Fibroblast of skin of right biceps (primary cell): Measurements from ENCODE around the gene LIPA.
"Not testable (repeated sequence)": the region's sequence is repeated elsewhere in the genome, so short reads cannot be mapped to it uniquely, and the experiment has no call there.

Experiments used
- DNase-seq: peaks from one replicate; pipeline ENCODE4 v3.0.0-alpha.2; 2013

LIPA gene

DNA sequence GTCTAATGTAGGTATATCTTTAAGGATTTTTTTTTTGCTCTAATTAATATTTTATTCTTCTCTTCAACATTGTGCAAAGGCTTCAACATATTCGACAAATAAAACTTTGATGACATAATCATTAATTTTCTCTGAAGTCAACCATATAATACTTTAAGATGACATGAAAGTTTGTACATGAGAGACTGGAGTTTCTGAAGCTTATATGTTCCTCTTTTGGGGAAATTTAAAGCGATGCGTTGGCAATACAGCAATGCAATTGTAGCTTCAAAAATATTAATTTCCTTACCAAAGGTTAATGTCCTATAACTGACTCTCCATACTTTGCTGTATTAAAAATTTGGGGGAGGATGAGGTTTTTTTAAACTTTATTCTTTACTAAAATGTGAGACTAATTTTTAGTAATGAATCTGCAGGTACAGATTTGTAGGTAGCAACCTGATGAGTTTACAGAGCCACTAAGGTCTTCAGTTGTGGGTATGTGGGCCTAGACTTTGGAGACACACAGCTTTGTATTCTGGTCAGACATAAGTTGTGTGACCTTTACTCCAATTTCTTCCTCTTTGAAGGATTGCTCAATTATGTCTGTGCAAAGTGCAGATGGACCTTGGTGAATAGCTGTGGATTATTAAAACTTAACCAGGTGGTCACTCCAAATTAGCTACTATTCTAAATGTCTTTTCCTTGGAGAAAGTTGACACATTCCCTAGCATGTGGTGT lies 18.0 kb upstream of the LIPA start:
- no peak for DNase-seq

DNA sequence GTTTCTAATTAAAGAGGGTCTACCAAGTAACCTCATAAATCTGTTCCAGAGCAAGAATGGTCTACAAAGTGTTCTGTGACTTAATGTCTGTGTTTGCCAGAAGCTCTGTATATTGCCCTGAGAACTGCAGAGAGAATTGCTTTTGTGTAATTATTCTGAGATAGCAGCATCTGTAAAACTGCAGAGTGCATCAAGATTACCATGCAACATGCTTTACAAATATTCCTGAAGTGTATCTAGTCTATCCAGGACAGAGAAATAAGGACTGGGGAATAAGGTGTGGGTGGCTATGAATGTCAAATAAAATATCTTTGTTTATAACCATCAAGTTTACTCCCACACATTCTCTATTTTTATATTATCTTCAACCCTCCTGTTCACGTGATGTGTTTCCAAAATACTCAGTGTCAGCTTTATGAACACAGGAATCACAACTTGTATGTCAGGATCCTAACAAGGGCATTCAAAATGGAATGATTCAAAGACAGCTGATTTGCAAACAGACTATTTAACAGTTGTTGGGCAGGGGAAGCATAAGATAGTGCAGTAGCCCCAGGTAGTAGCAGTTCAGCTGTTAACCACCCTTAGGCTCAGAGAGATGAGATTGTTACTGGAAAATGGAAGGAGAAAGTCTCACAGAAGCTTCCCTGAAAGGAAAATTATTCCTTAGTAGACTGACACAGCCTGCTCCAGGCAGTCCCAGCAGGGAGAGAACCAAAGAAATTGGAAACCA lies 15.3 kb upstream of the LIPA start:
- no peak for DNase-seq

DNA sequence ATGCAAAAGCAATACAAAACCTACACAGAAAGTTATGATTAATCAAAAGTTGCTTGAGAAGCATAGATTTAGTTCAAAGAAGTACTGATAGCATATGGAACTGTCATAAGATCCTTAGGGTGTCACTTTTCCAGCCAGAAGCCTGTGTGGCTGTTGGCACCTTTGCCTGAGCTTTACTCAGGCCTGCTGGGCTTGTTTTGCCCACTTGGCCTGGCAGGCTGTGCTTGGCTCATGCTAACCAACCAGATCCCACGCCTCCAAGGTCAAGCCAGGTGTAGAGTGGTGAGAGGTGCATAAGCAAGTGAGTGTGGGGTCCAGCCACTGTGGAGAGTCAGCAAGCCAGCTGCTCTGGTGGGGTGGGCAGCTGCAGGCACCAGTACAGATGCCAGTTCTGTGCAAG lies 12.0 kb upstream of the LIPA start:
- no peak for DNase-seq

DNA sequence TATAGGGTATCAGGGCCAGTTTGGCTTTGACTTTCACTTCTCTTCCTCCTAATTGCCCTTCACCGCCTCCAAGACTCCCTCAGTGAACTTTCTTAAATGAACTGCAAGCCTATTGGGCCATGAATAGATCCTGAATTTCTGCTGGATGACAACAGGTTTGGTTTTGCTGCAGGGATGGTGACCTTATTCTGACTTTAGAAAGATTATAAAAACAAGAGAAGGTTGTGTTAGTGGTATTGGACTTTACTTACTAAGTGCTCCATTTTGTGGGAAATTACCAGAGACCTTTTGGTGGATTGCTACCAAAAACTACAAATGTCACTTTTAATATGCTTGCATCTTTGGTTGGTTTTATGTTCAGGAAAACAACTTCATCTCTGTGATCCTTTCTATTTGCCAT lies 11.5 kb upstream of the LIPA start:
- no peak for DNase-seq

DNA sequence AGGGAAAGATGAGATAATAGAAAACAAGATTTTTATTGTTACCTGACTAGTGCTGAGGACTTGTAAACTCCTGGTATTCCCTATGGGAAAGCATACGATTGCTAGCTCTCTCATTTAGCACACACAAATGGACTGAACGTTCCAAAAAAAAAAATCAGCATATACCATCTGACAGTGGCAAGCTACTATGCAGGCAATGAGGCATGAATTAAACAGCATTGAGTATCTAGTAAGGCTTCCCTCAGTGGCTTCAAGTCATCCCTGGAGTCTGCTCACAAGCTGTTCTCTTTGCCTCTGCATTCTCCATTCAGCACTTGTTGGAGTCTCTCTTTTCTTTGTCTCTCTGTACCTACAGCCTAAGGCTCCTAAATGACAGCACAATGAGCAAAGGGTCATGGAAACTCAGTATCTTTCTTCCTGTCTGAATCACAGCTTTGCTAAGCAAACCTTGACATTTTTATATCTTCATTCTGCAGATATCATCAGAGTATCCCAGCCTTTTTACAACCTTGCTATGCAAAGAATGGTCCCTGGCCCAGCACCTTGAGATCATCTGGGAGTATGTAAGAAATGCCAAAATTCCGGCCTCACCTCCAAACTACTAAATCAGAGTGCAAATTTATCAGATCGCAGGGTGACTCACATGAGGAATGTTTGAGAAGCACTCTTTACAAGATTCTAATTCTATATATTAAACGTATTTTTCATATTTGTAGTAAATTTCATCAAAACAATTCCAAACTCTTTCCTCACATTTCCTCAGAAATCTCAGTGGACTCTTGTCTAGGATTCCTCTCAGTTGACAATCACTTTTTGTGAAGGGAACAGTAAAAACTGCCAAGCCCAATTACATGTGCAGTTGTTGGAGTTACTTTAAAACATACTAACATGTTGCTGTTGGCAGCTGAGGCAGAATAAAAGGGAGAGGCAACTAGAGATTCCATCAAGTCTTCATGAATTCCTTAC lies 10.8 kb upstream of the LIPA start:
- DNase-seq: peak; percentile 91

DNA sequence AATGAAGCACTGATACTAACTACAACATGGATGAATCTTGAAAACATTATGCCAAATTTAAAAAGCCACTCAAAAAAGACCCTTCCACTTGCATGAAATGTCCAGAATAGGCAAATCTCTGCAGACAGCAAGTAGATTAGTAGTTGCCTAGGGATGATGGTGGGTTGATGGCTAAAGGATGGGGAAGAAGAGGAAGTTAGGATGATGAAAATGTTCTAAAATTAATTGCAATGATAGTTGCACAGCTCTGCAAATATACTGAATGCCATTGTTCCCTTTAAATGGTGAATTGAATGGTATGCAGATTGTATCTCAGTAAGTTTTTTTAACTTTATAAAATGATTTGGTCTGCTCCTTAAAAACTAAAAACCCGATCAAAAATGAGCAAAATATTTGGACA lies 7.3 kb upstream of the LIPA start:
- DNase-seq: no peak

DNA sequence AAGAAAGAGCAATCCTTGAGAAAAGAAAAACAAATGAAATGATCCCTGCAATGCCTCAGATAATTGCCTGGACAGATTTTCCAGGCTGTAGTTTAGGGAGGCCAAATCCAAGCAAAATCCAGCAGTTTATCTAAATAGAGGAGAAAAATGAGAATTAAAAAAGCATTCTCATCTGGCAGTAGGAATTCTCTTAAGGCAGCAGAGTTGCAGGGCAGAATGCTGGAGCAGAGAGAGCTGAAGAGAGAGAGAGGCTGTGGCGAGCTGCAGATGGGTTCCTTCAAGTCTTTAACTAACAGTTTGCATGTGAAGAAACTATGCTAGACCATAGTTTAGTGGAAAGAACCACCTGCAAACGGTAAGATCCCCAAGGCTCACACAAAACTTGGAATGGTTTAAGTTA lies 6.0 kb upstream of the LIPA start:
- DNase-seq: no peak

DNA sequence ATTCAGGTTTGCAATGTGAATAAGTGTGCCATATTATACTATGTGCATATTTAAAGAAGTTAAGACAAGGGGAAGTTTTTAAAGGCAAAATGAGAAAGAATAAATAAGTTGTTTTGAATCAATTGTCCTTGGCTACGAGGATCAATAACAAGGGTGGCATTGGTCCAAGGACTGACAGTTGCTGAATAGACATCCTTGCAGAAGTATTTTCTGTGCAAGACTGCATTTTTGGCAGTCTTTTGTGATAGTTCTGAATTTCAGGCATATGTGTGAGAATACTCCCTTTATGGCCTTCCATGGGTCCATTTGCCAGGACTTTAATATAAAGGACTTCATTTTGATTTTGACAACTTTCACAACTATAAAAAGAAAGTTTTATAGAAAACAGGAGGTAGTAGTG lies 5.4 kb upstream of the LIPA start:
- no peak for DNase-seq

DNA sequence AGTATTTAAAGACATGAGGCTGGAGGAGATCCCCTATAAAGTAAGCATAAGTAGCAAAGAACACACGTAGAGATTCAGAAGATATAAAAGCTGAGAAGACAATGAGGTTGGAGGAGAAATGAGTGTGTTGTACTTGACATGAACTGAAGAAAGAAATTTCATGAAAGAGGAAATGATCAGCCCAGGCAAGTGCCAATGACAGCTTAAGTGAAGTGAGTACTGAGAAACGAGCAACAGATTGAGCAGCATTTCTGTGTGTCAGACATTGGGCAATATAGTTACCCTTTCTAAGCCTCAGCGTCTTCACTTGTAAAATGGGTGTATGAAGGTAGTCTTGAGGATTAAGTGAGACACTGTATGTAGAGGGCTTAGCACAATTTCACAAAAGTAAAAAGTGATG lies 4.8 kb upstream of the LIPA start:
- DNase-seq: no peak

DNA sequence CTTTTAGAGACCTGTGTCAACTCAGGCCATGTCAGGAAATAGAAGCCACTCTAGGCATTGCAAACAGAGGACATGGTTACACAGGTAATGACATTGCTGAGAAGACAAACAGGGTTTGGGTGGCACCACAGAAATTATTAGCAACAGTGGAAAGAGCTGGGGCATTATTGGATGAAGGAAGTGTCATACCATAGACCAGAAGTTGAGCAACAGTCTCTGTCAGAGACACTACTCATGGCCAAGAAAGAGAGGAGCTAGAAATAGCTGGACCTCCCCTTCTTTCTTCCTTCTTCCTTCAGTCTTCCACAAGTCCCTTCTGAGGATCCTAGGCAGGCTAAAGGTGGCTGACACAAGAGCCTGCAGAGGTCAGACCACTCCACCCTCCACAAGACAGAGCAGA lies 4.2 kb upstream of the LIPA start:
- no peak for DNase-seq

DNA sequence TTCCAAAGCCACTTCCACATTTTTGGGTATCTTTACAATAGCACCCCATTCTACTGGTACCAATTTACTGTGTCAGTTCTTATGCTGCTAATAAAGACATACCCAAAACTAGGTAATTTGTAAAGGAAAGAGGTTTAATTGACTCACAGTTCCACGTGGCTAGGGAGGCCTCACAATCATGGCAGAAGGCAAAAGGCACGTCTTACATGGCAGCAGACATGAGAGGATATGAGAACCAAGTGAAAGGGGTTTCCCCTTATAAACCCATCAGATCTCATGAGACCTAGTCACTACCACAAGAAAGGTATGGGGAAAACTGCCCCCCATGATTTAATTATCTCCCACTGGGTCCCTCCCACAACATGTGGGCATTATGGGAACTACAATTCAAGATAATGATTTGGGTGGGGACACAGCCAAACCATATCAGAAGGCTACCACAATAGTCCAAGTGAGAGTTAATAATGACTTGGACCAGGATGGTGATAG lies 3.6 kb upstream of the LIPA start:
- not testable (repeated sequence) for DNase-seq

DNA sequence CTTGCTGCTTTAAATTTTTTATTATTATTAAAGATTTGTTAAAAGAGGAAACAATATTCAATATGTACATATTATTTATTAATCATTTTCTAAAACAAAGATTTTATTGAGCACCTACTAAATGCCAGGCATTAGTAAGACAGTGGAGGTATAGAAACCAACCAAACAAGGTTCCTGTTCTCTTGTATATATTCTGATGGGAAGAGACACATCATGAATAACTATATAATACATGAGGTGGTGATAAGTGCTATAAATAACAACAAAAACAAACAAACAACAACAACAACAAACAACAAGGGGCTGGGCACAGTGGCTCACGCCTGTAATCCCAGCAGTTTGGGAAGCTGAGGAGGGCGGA lies 630 bp upstream of the LIPA start:
- no peak for DNase-seq

DNA sequence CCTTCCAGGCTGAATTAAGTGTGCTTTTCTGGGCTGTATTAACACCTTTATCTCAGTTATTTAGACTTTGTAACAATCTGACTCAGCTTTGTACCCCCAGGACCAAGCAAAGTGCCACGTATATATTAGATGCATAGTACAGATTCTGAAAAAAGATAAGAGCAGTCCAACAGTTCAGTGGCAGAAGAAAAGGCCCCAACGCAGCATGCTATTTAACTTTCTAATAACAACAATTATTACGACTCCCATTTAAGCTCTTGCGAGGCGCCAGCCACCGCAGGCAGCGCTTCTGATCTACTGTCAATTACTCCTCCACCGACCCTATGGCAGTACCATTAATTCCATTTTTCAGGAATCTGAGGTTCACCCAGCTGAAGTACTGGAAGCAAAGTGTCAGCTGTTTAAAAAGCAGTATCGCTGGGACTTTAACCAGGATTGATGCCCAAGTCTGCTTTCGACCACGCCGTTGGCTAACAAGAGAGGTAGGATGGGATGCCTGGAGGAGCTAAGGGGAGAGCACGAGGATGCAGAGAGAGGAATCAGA lies 638 bp downstream of the LIPA start:
- no peak for DNase-seq

DNA sequence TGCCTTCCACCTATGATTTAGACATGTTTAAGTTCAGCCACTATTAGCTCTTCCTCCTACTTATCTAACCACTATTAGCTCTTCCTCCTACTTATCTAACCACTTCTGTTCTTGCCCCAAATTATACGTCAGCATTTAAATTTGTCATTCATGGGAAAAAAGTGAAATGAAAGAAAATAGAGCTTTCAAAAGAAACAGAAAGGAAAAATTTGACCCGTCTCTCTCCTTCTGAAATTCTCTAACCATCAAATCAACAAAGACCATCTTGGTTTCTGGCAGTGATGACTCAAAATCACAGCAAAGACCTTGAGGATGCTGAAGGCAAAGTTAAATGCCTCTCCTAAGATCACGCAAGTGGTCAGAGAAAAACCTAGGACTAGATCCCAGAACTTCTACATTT lies 2.6 kb downstream of the LIPA start:
- DNase-seq: no peak

DNA sequence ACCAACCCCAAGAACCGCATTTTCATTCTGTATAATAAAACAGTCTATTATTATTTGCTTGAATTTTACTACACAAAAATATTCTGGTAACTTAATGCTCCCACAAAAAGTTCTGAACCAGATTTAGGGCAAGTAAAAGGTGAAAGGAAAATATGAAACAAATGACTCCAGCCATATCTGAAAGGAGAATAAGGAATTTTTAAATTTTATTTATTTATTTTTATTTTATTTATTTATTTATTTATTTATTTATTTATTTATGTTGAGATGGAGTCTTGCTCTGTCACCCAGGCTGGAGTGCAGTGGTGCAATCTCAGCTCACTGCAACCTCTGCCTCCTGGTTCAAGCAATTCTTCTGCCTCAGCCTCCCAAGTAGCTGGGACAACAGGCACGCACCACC lies 4.0 kb downstream of the LIPA start:
- not testable (repeated sequence) for DNase-seq

DNA sequence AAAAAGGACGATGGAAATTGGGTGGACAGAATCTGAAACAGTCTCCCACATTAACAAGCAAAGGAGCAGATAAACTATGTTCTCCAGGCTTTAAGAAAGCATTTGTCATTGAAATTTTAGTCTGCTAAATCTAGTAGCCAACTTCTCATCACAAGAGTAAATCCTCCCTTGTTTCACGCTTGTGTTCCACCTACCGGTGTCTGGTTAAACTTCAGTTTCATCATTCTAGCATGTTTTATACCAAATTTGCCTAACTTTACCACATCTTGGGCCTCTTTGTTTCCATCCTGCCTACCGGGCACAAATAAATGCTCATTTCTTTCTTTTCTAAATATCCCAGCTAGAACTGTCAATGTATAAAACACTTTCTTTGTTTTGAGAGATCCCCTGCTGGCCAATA lies 5.8 kb downstream of the LIPA start:
- no peak for DNase-seq

DNA sequence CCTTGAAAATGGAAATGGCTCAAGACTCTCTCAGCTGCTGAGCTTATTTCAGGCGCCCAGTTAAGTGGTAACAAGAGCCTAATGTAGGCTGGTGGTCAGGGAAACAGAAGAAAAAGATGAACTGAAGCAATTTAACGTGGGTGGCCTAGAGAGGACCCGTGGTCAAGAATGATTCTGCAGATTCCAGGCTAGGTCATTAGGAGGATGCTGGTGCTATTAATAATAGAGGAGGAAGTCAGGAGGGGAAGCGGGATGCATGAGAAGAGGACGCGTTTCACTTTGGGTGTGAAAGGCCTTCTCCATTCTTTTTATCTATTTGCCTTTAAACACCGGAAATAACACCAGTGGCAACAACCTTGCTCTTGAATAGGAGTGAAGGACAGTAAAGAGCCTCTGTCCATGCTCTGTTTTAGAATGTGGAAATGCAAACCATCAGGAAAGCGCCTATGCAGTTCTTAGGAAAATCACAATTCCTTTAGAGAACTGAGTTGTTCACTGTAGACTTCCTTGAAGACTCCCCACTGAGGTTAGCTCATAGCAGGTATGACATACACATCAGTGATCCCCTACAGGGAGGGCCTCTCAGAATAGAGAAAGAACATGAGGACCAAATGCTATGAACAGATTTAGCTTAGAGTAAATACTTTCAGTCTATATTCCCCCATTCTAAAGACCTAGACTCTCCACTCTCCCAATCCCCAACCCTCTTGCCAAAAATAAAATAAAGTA lies 8.6 kb downstream of the LIPA start:
- DNase-seq: no peak

DNA sequence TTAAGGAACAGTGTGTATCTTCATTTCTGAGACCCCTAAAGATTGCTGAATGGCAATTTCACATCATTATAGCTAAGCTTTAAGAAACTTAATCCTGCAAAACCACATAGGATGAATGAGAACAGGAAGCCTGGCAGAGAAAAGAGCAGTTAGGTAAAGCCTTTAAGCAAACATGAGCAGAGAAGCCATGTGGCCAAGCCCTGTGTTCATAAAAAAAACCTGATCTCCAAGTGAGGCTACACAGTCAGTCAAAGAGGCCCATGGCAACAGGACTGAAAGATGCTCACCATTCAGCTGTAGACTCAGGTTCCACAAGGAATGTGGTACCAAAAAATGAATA lies 9.3 kb downstream of the LIPA start:
- DNase-seq: no peak

DNA sequence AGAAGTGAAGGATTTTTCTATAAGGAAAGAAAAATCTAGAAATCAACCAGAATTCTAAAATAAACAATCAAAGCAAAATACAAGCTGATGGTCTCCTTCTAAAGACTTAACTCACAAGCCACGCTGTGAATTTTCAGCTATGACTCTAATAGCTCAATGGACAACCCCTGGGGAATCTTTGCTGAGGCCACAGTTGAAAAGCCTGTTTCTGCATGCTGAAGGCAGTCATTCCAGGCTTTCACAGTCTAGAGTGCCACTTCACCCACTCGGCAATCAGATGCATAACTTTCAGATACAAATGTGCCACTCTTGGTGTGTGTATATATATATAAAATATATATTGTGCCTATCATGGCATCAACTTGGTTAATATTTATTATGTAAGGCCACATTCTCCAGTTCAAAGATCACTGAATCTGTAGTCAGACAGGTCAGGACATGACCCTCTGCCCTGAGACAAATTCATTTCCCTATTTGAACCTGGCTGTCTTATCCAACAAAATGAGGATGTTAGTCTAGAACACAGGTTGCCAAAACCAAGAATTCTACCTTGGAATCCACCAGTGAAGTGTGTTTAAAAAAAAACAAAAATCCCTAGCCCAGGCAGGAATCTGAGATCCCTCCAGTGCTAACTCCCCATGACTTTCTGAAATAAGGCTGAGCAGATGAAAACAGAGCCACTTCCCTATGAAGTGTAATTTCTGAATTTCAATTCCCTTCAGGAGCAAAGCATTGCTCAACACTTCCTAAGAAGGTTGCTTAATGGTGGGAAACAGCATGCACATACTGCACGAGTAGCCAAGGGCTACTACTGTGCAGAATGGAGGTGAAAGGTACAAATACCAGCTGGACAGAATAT lies 9.9 kb downstream of the LIPA start:
- no peak for DNase-seq

DNA sequence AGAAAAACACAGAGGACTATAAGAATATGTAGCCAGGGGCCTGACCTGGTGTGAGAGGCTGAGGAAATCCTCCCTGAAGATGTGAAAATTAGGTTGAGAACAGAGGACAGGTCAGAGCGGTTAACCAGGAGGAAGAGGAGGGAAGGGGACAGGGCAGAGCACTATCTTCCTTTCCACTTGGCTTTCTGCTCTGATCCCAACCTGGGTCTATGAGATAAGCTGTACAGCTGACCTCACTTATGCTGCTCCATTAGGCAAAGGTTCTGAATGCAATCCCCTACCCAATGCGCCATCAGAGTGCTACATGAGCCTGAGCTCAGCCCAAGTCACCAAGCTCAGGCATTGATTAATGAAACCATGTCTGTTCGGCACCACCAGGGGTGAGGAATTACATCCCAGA lies 10.5 kb downstream of the LIPA start:
- no peak for DNase-seq

DNA sequence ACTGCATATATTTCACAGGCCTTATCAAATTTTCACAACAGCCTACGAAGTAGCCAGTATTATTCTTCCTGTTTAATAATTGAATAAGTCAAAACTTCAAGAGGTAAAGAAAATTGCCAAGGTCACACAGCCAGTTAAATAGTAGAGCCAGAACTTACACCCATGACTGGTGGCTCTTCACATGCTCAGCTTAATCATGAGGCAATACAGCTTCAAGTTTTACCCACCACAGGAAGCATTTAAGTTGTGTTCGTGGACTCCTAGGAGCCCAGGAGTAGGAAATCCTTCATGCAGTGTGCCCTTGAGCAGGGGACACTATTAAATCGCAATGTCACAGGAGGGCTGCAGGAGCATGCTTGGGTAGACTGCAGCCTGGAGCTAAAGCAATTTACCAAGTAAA lies 11.1 kb downstream of the LIPA start:
- no peak for DNase-seq
